CD4-positive, alpha-beta T cell treated with Interleukin-10 for 1 hour (primary cell): ENCODE measurements around the gene DACT2.
"Not testable (repeated sequence)": the region's sequence is repeated elsewhere in the genome, so short reads cannot be mapped to it uniquely, and the experiment has no call there.

Experiments
- DNase-seq: peaks from one replicate; pipeline ENCODE4 v3.0.0-alpha.2; 2020

DACT2 gene

GRCh38 chr6:168300975-168301647 lies 18.5 kb downstream of the DACT2 start:
- DNase-seq = no peak

GRCh38 chr6:168299541-168300511 lies 19.8 kb downstream of the DACT2 start:
- DNase-seq = no peak

- DNase-seq = no peak
Measured at GRCh38 chr6:168297643-168298042, 21.9 kb downstream of the DACT2 start.

- no peak for DNase-seq
Measured at GRCh38 chr6:168294901-168295300, 24.7 kb downstream of the DACT2 start.

- no peak for DNase-seq
Measured at GRCh38 chr6:168293636-168294530, 25.7 kb downstream of the DACT2 start.

GRCh38 chr6:168292826-168293225 lies 26.8 kb downstream of the DACT2 start:
- no peak for DNase-seq

- DNase-seq = no peak
Measured at GRCh38 chr6:168291450-168291849, 28.1 kb downstream of the DACT2 start.

GRCh38 chr6:168290095-168290494 lies 29.5 kb downstream of the DACT2 start:
- DNase-seq = no peak

- no peak for DNase-seq
Measured at GRCh38 chr6:168289571-168289962, 30.0 kb downstream of the DACT2 start.

- no peak for DNase-seq
Measured at GRCh38 chr6:168288781-168289570, 30.6 kb downstream of the DACT2 start.

- not testable (repeated sequence) for DNase-seq
Measured at GRCh38 chr6:168287460-168287859, 32.1 kb downstream of the DACT2 start.

- not testable (repeated sequence) for DNase-seq
Measured at GRCh38 chr6:168286771-168287446, 32.7 kb downstream of the DACT2 start.

- DNase-seq = no peak
Measured at GRCh38 chr6:168286116-168286515, 33.5 kb downstream of the DACT2 start.

- DNase-seq = no peak
Measured at GRCh38 chr6:168285456-168285855, 34.1 kb downstream of the DACT2 start.

GRCh38 chr6:168284187-168284586 lies 35.4 kb downstream of the DACT2 start:
- no peak for DNase-seq

- DNase-seq = no peak
Measured at GRCh38 chr6:168283686-168284025, 35.9 kb downstream of the DACT2 start.

- no peak for DNase-seq
Measured at GRCh38 chr6:168282985-168283685, 36.4 kb downstream of the DACT2 start.

- DNase-seq = no peak
Measured at GRCh38 chr6:168281826-168282225, 37.8 kb downstream of the DACT2 start.

- DNase-seq = not testable (repeated sequence)
Measured at GRCh38 chr6:168281314-168281713, 38.3 kb downstream of the DACT2 start.

GRCh38 chr6:168280899-168281245 lies 38.7 kb downstream of the DACT2 start:
- no peak for DNase-seq
